Fibroblast of skin of scalp (primary cell): ENCODE data around the gene PXN.
"Not testable (repeated sequence)": the region's sequence is repeated elsewhere in the genome, so short reads cannot be mapped to it uniquely, and the experiment has no call there.

ENCODE experiments used
- DNase-seq: peaks from one replicate; pipeline ENCODE4 v3.0.0-alpha.2; 2013

PXN gene

GRCh38 chr12:120262852-120263747, 2.4 kb downstream of the PXN start:
- DNase-seq: peak; percentile 38

GRCh38 chr12:120261951-120262851, 3.3 kb downstream of the PXN start:
- DNase-seq: no peak

- no peak for DNase-seq
Observed at GRCh38 chr12:120260607-120261006, 4.9 kb downstream of the PXN start.

GRCh38 chr12:120259418-120260202, 5.9 kb downstream of the PXN start:
- DNase-seq: peak; percentile 56

- DNase-seq: no peak
Observed at GRCh38 chr12:120258323-120258896, 7.1 kb downstream of the PXN start.

GRCh38 chr12:120257041-120257821, 8.3 kb downstream of the PXN start:
- peak; percentile 97 for DNase-seq

GRCh38 chr12:120254809-120255208, 10.7 kb downstream of the PXN start:
- DNase-seq: no peak

- DNase-seq: not testable (repeated sequence)
Observed at GRCh38 chr12:120253313-120253712, 12.2 kb downstream of the PXN start.

GRCh38 chr12:120252071-120252906, 13.2 kb downstream of the PXN start:
- DNase-seq: no peak

- not testable (repeated sequence) for DNase-seq
Observed at GRCh38 chr12:120251364-120252070, 14.0 kb downstream of the PXN start.

- DNase-seq: peak; percentile 25
Observed at GRCh38 chr12:120249875-120250795, 15.4 kb downstream of the PXN start.

GRCh38 chr12:120249266-120249874, 16.2 kb downstream of the PXN start:
- no peak for DNase-seq

- DNase-seq: peak; percentile 44
Observed at GRCh38 chr12:120247621-120248030, 17.9 kb downstream of the PXN start.

GRCh38 chr12:120247183-120247582, 18.3 kb downstream of the PXN start:
- no peak for DNase-seq

GRCh38 chr12:120246705-120247104, 18.8 kb downstream of the PXN start:
- DNase-seq: not testable (repeated sequence)

- DNase-seq: no peak
Observed at GRCh38 chr12:120242971-120243699, 22.4 kb downstream of the PXN start.

- DNase-seq: no peak
Observed at GRCh38 chr12:120242275-120242799, 23.2 kb downstream of the PXN start.
